ENCODE measurements around the gene PPP1R12C. TPM values are rescaled to one million over a fixed set of nuclear protein-coding genes. Genes with fewer than 3 reads are reported as not detected.

Gene PPP1R12C
- total RNA-seq, 1 experiment from 2014 or later: 76.4 TPM

DNA sequence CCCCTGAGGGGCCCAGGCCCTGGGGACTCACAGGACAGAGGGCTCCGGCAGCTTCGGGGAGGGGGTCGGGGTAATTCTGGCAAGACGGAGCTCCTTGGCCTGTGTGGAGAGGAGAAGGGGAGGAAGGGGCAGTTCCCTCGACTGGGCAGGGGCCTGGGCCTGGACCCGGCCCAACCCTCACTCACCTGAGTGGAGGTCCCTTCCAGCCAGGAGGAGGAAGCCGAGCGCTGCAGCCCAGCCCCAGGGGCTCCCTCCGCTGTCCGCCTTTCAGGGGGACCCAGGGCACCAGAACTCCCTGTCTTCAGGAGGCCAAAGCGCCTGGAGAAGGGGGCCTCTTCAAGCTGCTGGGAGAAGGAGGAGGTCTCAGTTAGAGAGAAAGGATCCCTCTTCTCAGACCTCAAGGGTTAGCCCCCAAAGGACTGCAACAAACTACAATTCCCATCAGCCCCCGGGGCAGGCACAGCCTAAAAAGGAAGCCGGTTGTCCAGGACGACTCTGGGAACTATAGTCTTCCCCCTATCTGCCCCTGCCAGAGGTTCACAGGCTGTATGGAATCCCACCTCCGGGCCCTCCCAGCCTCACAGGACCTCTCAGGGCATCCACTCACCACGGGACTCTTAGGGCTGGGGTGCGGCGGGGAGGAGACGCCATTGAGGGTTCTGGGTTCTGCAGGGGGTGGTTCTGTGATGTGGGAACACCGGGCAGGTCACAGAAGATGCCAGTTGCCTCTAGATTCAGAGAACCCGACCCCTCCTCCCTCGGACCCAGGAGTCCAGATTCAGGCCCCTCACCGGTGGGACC, 22.0 kb downstream of the PPP1R12C start:
- POLR2A ChIA-PET: no interaction called here
- Mint-ChIP-seq H3K9me3 (ENCODE audit: unreplicated experiment) (no peaks in the 10 kb centered on the region), H3K4me3 (ENCODE audit: unreplicated experiment) (no peak overlapping the region), H3K36me3 (ENCODE audit: insufficient read depth, unreplicated experiment) (peaks cover 17% of the 10 kb centered on the region), H3K4me1 (ENCODE audit: insufficient read depth, unreplicated experiment) (no peaks in the 10 kb centered on the region), H3K27ac (ENCODE audit: low read depth, unreplicated experiment) (no peak overlapping the region), H3K27me3 (ENCODE audit: insufficient read depth, unreplicated experiment) (no peaks in the 10 kb centered on the region)
- CTCF ChIA-PET: interaction anchor here (0.8 to 1.5 kb wide), 2 partner anchors 10 to 614 kb away, joined by 3 to 4 read pairs; no protein-coding TSS in a partner anchor
- intact Hi-C loops (cut with micrococcal nuclease): no loop called here
- TF ChIP-seq, protein P1, sequence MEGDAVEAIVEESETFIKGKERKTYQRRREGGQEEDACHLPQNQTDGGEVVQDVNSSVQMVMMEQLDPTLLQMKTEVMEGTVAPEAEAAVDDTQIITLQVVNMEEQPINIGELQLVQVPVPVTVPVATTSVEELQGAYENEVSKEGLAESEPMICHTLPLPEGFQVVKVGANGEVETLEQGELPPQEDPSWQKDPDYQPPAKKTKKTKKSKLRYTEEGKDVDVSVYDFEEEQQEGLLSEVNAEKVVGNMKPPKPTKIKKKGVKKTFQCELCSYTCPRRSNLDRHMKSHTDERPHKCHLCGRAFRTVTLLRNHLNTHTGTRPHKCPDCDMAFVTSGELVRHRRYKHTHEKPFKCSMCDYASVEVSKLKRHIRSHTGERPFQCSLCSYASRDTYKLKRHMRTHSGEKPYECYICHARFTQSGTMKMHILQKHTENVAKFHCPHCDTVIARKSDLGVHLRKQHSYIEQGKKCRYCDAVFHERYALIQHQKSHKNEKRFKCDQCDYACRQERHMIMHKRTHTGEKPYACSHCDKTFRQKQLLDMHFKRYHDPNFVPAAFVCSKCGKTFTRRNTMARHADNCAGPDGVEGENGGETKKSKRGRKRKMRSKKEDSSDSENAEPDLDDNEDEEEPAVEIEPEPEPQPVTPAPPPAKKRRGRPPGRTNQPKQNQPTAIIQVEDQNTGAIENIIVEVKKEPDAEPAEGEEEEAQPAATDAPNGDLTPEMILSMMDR (IDR thresholded peaks at IDR 0.05; ENCODE audit: unreplicated experiment): no peak
- BruUV-seq (replicated peaks): no TSS peak
- no peak for DNase-seq (ENCODE audit: unreplicated experiment)

GRCh38 chr19:55094456-55095259, 22.8 kb downstream of the PPP1R12C start:
- H3K4me3 Mint-ChIP-seq (ENCODE audit: unreplicated experiment): no peak overlapping the region
- no peak for DNase-seq (ENCODE audit: unreplicated experiment)
- no peaks in the 10 kb centered on the region for H3K9me3 Mint-ChIP-seq (ENCODE audit: unreplicated experiment)
- H3K27me3 Mint-ChIP-seq (ENCODE audit: insufficient read depth, unreplicated experiment): no peaks in the 10 kb centered on the region
- TF ChIP-seq, protein P1 (IDR thresholded peaks at IDR 0.05; ENCODE audit: unreplicated experiment): no peak
- ChIA-PET CTCF (interaction anchor here (0.6 to 1.5 kb wide), 2 partner anchors 9 to 226 kb away, joined by 3 to 6 read pairs; no protein-coding TSS in a partner anchor), POLR2A (no interaction called here)
- BruUV-seq (replicated peaks): no TSS peak
- H3K36me3 Mint-ChIP-seq (ENCODE audit: insufficient read depth, unreplicated experiment): peaks cover 9% of the 10 kb centered on the region
- no peak overlapping the region for H3K27ac Mint-ChIP-seq (ENCODE audit: low read depth, unreplicated experiment)
- no peaks in the 10 kb centered on the region for H3K4me1 Mint-ChIP-seq (ENCODE audit: insufficient read depth, unreplicated experiment)
- intact Hi-C loops (cut with micrococcal nuclease): no loop called here

DNA sequence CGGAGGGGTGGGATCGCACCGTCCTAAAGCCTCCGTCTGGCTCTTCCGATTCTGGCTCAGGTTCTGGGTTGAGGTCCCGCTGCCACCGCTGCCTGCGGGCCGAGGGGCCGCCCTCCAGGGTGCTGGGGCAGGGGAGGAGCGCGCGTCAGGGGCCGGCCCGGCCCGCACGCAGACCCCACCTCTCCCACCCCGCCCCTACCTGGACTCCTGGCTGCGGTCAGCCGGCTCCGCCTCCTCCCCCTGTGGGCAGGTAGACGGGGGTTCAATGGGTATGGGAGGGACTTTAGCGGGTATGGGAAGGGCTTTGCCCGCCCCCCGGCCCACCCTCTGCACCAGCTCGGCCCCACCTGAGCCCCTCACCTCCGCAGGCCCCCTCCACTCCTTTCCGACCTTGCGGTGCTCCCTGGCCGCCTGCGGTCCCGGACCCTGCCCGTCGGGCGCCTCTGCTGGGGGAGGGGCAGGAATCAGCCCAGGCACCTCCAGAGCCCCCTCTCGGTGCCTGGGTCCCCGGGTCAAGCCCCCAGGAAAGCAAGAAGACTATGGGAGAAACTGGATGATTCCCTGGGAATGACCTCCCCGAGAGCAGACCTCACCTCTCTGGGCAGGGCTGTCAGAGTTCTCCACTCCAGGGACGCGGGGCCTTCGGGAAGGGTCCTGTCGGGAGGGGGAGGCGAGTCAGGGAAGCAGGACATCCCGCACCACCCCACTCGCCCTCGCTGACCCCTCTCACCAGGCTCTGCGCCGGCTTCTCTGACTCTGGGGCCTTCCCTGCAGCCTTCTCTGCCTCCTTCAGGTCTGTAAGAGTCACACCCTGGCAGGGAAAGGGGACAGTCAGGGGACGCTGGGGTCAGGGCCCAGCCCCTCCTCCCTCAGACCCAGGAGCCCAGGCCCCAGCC, 24.8 kb downstream of the PPP1R12C start:
- no TSS peak for BruUV-seq (replicated peaks)

More for the DNA sequence above, 24.8 kb downstream of the PPP1R12C start:
- H3K27me3 Mint-ChIP-seq (ENCODE audit: insufficient read depth, unreplicated experiment): no peaks in the 10 kb centered on the region
- no peak overlapping the region for H3K27ac Mint-ChIP-seq (ENCODE audit: low read depth, unreplicated experiment)
- DNase-seq (ENCODE audit: unreplicated experiment): no peak
- POLR2A ChIA-PET: no interaction called here
- H3K4me1 Mint-ChIP-seq (ENCODE audit: insufficient read depth, unreplicated experiment): peaks cover 10% of the 10 kb centered on the region
- H3K9me3 Mint-ChIP-seq (ENCODE audit: unreplicated experiment): no peaks in the 10 kb centered on the region
- TF ChIP-seq, protein P1 (IDR thresholded peaks at IDR 0.05; ENCODE audit: unreplicated experiment): no peak
- no peak overlapping the region for H3K4me3 Mint-ChIP-seq (ENCODE audit: unreplicated experiment)
- intact Hi-C loops (cut with micrococcal nuclease): no loop called here
- CTCF ChIA-PET: no interaction called here
- H3K36me3 Mint-ChIP-seq (ENCODE audit: insufficient read depth, unreplicated experiment): peaks cover 22% of the 10 kb centered on the region
